Raji (cell line): ENCODE results near the gene CERK.
A peak's percentile ranks its signal among the peaks of the same experiment; 100 is the strongest.

ENCODE experiments used
- POLR2A ChIP-seq: IDR thresholded peaks from 2 replicates; pipeline ENCODE4 v1.6.1; 2011; ENCODE audit warnings: low read depth, low read length, control low read depth; ENCODE audit not compliant: insufficient read depth

Gene CERK

GRCh38 chr22:46769706-46770105, 31.7 kb upstream of the CERK start:
- TF ChIP-seq POLR2A: no peak

DNA sequence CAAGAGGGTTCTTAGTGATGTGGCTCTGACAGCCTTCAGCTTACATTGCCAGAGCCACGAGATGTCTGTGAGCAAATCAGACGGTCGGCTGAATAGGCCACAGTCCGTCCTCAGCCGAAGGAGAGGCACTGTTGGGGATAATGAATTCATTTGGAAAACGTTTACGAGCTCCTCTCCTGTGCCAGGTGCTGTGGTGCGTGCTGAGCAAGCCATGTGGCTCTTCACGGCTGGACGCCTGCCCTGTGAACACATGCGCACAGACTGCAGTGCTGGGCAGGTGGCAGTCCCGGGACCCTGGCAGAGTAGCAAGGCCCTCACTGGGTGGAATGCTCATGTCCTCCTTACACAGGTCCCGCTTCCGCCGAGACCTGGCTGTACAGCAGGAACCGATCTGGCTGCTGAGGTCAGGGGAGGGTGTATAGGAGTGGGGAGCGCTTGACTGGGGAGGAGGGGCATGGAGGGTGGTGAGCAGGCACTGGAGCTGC, 31.2 kb upstream of the CERK start:
- TF ChIP-seq POLR2A: peak; percentile 64

DNA sequence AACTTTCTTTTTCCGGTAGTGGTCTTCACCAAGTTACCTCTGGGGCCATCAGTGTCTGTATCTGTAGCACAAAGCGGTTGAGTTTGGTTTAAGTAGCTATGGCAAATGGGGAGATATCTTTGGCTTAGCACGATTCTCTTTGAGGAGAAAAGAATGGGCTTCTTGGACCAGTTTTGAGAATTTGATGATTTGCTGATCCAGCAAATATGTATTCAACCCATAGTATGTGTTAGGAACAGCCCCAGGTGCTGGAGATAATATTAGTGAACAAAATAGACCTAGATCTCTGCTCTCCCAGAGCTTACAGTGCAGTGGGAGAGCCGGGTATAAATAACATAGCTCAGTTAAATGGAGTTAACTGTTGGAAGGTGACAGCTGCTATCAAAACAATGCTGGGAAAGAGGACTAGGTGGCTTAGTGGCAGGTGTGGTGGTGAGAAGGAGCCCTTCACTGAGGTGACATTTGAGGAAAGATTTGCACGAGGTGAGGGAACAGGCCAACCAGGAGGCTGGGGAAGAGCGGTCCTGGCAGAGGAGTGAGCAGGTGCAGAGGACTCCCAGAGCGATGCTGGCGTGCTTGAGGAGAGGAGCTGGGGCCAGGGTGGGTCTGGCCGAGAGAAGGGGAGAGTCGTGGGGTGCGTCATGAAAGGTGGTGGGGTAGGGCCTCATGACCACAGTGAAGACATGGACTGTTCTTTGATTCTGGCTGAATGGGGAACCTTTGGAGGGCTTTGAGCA, 29.4 kb upstream of the CERK start:
- TF ChIP-seq POLR2A: no peak

GRCh38 chr22:46766611-46767010, 28.6 kb upstream of the CERK start:
- TF ChIP-seq POLR2A: no peak

DNA sequence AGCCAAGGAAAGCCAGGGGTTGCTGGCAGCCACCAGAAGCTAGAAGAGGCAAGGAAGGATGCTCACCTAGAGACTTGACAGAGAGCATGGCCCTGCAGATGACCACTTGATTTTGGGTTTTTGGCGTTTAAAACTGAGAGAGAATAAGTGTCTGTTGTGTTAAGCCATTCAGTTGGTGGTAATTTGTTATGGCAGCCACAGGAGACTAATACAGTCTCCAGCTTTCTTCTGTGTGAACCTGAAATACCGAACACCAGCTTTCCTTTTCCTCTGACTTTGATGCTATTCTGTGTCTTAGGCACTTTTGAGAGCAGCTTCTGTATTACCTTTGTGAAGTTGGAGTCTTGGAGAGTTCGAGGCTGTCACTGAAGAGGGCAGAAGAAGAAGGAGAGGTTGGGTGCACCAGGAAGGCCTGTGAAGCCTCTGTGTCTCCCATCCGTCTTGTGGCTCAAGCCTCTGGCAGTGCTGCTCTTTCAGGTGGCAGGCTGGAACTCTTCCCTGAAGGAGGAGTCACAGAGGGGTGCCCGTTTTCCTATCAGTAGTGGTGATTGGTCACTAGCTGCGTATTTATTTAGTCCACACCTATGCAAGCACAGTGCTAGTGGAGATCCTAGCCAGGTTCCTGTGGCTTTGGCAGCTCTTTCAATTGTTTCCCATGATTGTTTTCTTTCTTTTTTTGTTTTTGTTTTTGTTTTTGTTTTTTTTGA, 26.9 kb upstream of the CERK start:
- no peak for TF ChIP-seq POLR2A

DNA sequence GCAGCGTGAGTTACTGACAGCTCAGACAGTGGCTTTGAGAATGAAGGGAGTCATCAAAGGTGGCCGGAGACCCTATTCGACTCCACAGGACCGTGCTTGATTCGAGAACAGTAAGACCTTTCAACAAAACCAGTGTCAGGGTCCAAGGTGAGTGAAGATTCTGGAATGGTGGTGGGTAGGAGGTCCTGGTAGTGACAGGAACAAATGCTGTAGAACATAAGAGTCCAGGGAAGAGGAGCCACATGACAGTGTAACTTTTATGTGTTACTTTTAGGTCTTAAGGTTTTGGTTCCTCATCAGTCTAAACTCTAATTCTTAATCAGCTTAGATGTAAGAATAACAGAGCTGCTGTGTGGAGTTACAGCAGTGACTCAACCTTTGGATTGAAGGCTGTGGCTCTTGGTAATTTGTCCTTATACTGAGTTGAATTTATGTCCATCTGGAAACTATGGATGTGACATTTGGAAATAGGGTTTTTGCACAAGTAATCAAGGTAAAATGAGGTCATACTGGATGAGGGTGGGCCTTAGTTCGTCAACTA, 26.2 kb upstream of the CERK start:
- TF ChIP-seq POLR2A: no peak

- TF ChIP-seq POLR2A: peak; percentile 42; the same call in 1 of the 2 replicates
These were observed 25.1 kb upstream of the CERK start for GRCh38 chr22:46763051-46763705.

DNA sequence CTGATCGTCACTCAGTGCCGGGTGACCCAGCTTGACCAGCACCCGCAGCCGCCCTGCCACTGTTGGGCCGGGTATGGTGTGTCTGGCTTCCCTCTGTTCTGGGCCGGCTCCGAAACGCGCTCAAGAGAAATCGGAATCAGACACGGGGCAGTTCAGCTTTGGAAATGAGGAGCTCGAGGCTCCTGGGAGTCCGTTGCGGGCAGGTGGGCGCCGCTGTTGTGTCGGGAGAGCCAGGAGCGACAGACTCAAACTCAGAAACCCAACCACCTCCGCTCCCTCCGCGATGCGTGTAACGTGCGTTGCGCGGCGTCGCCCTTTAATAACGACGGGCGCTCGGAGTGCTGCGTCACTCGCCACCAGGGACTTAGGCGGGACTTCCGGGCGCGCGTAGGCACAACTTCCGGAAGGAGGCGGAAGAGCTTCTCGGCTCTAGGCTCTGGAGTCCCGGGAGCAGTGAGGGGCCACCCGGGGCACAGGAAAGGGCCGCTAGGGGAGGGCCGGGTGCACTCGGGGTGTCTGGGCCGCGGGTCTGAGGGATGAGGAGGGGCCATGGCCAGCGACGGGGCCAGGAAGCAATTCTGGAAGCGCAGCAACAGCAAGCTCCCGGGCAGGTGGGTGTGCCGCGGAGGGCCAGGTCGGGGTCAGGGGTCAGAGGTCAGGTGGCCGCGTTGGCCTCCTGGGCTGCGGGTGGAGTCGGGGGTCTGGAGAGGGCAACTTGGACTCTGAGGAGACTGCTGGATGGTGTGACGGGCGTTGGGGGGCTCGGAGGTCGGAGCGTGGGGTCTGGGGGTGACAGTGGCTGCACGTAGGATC, 24.4 kb upstream of the CERK start, which contains the start of gene TBC1D22A:
TBC1D22A (plus strand) TSS at position 413 of the 813 bp plus-strand sequence; CDS start at position 550, 137 bp downstream.
- TF ChIP-seq POLR2A: peak; percentile 97

- no peak for TF ChIP-seq POLR2A
These were observed 23.6 kb upstream of the CERK start for GRCh38 chr22:46761539-46762237.

DNA sequence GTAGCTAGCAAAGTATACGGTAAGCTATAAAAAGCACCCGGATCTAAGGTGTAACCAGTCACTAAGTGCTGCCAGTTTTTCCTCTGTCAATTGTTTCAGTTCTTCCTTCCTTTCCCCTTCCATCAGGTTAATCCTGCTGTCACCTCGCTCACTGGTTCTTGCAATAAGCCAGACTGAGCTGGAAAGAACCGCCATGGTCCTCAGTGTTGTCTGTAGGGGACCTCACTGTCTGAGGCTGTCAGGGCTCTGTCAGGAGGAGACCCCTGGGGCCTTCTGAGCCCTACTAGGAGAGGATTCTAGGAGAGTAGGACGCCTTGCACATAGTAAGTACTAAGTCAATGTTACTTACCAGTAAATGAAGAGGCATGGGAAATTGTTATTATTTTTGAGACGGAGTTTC, 23.0 kb upstream of the CERK start:
- TF ChIP-seq POLR2A: peak; percentile 16; the same call in 1 of the 2 replicates

GRCh38 chr22:46758867-46759290, 20.8 kb upstream of the CERK start:
- no peak for TF ChIP-seq POLR2A

GRCh38 chr22:46758121-46758520, 20.1 kb upstream of the CERK start:
- TF ChIP-seq POLR2A: no peak

DNA sequence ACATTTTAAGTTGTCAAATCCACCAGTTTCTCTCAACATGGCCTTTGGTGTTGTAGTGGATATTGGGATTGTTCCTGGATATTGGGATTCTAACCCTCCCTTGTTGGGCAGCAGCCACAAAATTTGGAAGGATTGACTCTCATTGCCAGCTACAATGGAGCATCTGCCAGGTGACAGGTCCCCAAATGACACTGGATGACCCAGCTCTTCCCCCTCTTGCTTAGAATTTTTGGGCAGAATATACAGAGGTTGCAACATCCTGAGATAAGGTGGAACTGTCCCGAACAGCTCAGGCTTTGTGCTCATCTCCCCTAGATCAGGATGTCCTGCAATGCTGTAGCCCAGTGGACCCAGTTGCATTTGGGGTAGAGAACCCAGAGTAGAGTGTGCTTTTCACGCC, 19.1 kb upstream of the CERK start:
- TF ChIP-seq POLR2A: no peak

DNA sequence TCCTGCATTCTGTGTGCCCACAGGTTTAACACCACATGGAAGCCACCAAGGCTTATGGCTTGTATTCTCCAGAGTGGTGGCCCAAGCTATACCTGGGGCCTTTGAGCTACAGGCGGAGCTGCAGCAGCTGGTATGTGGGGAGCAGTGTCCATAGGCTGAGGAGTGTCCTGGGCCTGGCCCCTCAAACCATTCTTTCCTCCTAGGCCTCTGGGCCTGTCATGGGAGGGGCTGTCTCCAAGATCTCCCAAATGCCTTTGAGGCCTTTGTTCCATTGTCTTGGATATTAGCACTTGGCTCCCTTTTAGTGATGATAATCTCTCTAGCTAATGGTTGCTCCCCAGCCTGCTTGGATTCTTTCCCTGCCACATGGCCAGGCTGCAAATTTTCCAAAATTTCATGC, 18.0 kb upstream of the CERK start:
- no peak for TF ChIP-seq POLR2A
